ENCODE data around the gene RAB40C.

DNA sequence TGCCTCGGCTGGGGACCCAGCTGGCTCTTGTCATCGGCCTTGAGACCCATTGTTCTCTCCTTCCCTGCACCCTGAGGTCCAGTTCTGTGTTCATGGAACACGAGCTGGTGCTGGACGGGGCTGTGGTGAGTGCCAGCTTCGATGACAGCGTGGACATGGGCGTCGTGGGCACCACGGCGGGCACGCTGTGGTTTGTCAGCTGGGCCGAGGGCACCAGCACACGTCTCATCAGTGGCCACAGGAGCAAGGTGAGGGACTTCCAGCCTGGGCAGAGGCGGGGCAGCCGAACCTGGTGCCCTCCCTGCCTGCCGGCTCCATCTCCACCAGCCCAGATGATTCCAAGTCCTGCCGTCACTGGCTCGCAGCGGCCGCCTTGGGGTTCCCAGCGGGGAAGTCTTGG lies 72.7 kb downstream of the RAB40C start:
- TF ChIP-seq CTCF (IDR thresholded peaks at IDR 0.05), result no peak
- no peak for TF ChIP-seq POLR2AphosphoS5 (IDR thresholded peaks at IDR 0.05)
